ENCODE data around the gene PYGO2.
A peak's percentile ranks its signal among the peaks of the same experiment; 100 is the strongest.

Gene PYGO2

DNA sequence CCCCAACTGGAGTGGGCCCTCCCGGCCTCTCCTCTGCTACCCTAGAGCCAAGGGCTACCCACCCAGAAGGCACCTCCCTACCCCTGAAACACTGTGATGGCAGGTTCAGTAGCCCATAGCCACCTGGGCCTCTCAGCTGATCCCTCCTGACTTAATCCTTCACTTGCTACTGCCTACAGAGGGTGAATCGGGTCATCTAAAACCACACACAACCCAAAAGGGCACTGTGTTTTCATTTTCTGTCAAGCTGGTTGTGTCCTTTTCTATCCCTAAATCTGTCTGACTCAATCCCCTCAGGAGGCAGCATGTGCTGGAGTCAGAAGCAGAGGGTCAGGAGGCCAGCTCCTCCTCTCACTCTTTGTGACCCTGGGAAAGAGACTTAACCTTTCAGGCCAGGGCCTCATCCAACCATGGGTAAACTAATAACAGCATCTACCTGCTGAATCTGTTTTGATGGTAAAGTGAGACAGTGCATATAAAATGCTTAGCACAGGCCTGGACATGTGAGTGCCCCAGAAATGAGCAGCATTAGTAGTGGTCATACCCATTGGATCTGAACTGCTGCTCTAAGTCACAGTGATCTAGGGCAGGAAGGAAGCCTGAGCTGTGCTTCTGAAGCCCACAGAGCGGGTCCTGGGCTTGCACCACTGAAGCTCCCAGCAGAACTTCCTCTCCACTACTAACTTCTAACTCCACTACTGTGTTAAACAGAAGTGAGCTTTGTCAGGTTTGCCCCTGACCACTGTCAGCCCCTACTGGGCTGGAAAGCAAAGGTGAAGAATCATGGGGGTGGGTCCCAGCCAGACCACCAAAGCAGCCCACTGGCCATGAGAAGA is 36.0 kb downstream of the PYGO2 start:
- DNase-seq (ENCODE audit: low read depth) = no peak
- H3K4me3 ChIP-seq (ENCODE audit: low read length) = no peak overlapping the region
- TF ChIP-seq, protein P1, sequence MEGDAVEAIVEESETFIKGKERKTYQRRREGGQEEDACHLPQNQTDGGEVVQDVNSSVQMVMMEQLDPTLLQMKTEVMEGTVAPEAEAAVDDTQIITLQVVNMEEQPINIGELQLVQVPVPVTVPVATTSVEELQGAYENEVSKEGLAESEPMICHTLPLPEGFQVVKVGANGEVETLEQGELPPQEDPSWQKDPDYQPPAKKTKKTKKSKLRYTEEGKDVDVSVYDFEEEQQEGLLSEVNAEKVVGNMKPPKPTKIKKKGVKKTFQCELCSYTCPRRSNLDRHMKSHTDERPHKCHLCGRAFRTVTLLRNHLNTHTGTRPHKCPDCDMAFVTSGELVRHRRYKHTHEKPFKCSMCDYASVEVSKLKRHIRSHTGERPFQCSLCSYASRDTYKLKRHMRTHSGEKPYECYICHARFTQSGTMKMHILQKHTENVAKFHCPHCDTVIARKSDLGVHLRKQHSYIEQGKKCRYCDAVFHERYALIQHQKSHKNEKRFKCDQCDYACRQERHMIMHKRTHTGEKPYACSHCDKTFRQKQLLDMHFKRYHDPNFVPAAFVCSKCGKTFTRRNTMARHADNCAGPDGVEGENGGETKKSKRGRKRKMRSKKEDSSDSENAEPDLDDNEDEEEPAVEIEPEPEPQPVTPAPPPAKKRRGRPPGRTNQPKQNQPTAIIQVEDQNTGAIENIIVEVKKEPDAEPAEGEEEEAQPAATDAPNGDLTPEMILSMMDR (conservative IDR thresholded peaks at IDR 0.05; ENCODE audit: low read length) = no peak

DNA sequence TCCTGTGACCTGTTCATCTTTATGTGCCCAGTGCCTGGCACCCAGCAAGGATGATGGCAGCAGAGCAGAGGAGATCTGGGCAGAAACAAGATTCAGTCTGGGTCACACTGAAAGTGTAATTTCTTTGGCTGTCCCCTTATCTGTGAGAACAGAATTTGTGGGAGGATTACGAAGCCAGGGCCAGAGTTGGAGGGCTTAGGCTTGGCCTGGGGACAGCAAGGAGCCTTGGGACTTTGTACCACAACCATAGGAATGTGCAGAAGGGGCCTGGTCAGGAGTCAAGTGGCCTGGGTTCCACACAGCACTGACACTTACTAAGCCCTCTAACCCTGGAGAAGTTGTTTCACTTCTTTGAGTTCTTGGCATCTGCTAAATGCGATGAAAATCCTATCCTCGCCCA is 37.9 kb downstream of the PYGO2 start:
- no peak overlapping the region for H3K4me3 ChIP-seq (ENCODE audit: low read length)
- TF ChIP-seq, protein P1 (conservative IDR thresholded peaks at IDR 0.05; ENCODE audit: low read length) = no peak
- DNase-seq (ENCODE audit: low read depth) = no peak

DNA sequence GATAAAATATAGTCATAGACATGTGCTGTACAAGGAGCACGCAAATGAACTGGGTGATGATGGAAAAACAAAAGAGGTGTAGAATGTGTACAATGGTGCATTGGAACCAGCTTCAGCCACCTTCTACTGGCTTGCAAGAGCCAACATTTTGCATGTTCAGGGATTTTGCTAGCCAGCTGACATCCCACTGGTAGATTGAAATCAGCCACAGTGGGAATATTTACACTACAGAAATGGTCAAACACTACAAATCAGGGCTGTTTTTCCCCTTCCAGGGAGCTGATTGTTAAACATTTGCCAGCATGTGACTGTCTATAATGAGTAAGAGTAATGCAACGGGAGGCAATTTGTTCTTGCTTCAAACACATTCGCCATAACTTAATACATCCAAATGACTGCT is 48.3 kb downstream of the PYGO2 start:
- DNase-seq (ENCODE audit: low read depth) = no peak
- no peak overlapping the region for H3K4me3 ChIP-seq (ENCODE audit: low read length)
- TF ChIP-seq, protein P1 (conservative IDR thresholded peaks at IDR 0.05; ENCODE audit: low read length) = no peak

DNA sequence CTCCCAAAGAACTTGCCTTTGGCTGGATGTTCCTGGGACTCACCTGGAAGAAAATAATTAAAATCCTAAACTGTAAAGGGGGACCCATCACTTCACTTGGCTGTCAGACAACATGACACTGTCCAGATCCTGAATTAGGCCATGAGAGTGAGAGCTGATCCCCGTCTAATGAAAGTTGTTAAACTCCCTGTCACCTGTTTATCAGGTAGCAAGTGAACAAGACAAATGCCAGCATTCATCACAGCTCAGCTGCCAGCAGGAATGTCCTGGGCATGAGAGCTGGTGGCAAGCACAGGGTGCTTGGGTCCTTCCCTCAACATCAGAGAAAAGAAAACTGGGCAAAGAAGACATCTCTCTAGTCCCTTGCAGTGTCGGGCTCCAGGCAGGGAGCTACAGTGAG is 48.8 kb downstream of the PYGO2 start:
- DNase-seq (ENCODE audit: low read depth) = no peak
- TF ChIP-seq, protein P1 (conservative IDR thresholded peaks at IDR 0.05; ENCODE audit: low read length) = no peak
- no peak overlapping the region for H3K4me3 ChIP-seq (ENCODE audit: low read length)

DNA sequence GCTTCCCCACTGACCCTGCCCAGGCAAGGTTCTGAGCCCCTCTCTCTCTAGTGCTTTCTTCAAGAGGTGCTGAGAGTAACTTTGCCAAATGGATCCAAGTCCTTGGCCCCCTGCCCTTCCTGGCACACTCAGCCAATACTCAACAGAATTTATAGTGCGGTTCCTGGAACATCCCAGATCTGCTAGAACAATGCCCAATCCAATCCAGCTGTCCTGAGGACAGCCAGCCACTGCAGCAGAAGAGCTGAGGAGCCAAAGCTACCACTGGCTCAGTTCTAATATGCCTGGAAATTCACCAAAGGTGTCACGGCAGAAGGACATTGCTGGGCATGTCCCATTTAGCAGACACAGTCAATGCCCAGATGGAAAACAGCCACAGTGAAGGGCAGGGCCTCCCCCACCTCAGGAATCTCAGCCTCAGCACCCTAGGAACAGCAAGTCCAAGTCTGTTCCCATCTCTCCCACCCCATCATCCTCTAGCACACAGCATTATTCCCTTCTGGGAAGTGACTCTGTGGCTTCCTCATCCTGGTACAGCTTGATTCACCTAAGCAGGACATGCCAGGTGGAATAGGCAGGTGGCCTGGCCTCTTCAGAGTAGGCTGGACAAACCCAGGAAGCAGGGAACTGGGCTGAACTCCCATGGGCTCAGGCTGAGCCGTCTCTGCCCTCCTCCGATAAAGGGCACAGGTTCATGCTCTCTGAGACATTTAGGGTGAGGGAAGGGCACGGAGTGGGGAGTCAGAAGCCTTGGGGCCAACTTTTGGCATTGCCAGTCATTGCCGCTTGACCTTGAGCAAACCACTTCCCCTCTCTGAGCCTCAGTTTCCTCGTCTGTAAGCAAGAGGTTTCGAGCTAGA is 49.7 kb downstream of the PYGO2 start:
- peak; percentile 38 for DNase-seq (ENCODE audit: low read depth)
- TF ChIP-seq, protein P1 (conservative IDR thresholded peaks at IDR 0.05; ENCODE audit: low read length) = no peak
- H3K4me3 ChIP-seq (ENCODE audit: low read length) = no peak overlapping the region

DNA sequence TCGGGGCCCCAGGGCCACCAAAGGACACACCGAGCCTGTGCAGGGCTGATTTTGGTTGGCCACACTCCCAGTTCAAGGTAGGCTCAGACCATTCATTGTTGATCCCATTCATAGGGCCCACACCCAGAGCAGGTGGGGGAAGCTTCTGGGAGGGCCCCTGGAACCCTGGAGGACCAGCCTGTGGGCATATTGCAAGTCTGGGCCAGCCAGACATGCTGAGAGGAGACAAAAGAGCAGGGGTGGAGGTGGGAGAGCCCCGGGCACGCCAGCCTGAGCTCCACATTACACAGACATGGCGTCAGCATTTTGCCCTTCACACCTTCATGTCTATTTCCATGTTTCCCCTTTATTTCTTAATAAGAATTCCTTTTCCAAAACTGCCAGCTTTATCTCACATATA is 50.7 kb downstream of the PYGO2 start:
- TF ChIP-seq, protein P1 (conservative IDR thresholded peaks at IDR 0.05; ENCODE audit: low read length) = no peak
- H3K4me3 ChIP-seq (ENCODE audit: low read length) = no peak overlapping the region
- no peak for DNase-seq (ENCODE audit: low read depth)

Measured in AG10803 (cell line).